ENCODE measurements around the gene CDH24.
A peak's percentile ranks its signal among the peaks of the same experiment; 100 is the strongest.

Gene CDH24

GRCh38 chr14:23099212-23099861, 42.0 kb upstream of the CDH24 start:
- Histone ChIP-seq H3K9me3 (ENCODE audit: control insufficient read depth, low read length) (no peaks in the 10 kb centered on the region), H3K4me1 (ENCODE audit: control insufficient read depth, insufficient read depth, low read length, poor library complexity, severe bottlenecking) (no peaks in the 10 kb centered on the region), H3K4me3 (ENCODE audit: insufficient read depth, low read depth, low read length, poor library complexity, severe bottlenecking) (no peak overlapping the region), H3K36me3 (ENCODE audit: control insufficient read depth, insufficient read depth, low read length) (peaks cover 22% of the 10 kb centered on the region), H3K27ac (ENCODE audit: insufficient read depth, low read length, poor library complexity, severe bottlenecking) (no peak overlapping the region), H3K27me3 (replicated peaks; ENCODE audit: control insufficient read depth, insufficient read depth, low read length, poor library complexity, severe bottlenecking) (no peaks in the 10 kb centered on the region)
- DNase-seq: no peak

- H3K9me3 ChIP-seq (ENCODE audit: control insufficient read depth, low read length): no peaks in the 10 kb centered on the region
- no peak for DNase-seq
- no peak overlapping the region for H3K4me3 ChIP-seq (ENCODE audit: insufficient read depth, low read depth, low read length, poor library complexity, severe bottlenecking)
- H3K27me3 ChIP-seq (replicated peaks; ENCODE audit: control insufficient read depth, insufficient read depth, low read length, poor library complexity, severe bottlenecking): no peaks in the 10 kb centered on the region
- no peak overlapping the region for H3K27ac ChIP-seq (ENCODE audit: insufficient read depth, low read length, poor library complexity, severe bottlenecking)
- peaks cover 14% of the 10 kb centered on the region for H3K4me1 ChIP-seq (ENCODE audit: control insufficient read depth, insufficient read depth, low read length, poor library complexity, severe bottlenecking)
- H3K36me3 ChIP-seq (ENCODE audit: control insufficient read depth, insufficient read depth, low read length): peaks cover 28% of the 10 kb centered on the region
These were observed 40.5 kb upstream of the CDH24 start for GRCh38 chr14:23097786-23098185.

- Histone ChIP-seq H3K27me3 (replicated peaks; ENCODE audit: control insufficient read depth, insufficient read depth, low read length, poor library complexity, severe bottlenecking) (no peaks in the 10 kb centered on the region), H3K9me3 (ENCODE audit: control insufficient read depth, low read length) (no peaks in the 10 kb centered on the region), H3K4me3 (ENCODE audit: insufficient read depth, low read depth, low read length, poor library complexity, severe bottlenecking) (peak within 1 kb of the TSS; percentile 78), H3K4me1 (ENCODE audit: control insufficient read depth, insufficient read depth, low read length, poor library complexity, severe bottlenecking) (peaks cover 18% of the 10 kb centered on the region), H3K36me3 (ENCODE audit: control insufficient read depth, insufficient read depth, low read length) (peaks cover 45% of the 10 kb centered on the region), H3K27ac (ENCODE audit: insufficient read depth, low read length, poor library complexity, severe bottlenecking) (peak within 1 kb of the TSS; percentile 95)
- peak; percentile 95 to 99 (median 99) for DNase-seq
These were observed 38.1 kb upstream of the CDH24 start, which contains the start of gene C14orf119 for GRCh38 chr14:23095196-23096108. C14orf119 (plus strand) TSS chr14:23095505; CDS start chr14:23097659, 2,154 bp downstream.

GRCh38 chr14:23094666-23095195, 37.4 kb upstream of the CDH24 start, which contains the start of gene ACIN1:
ACIN1 (minus strand) TSS chr14:23095136; CDS start chr14:23095112, 24 bp downstream.
- no peaks in the 10 kb centered on the region for H3K27me3 ChIP-seq (replicated peaks; ENCODE audit: control insufficient read depth, insufficient read depth, low read length, poor library complexity, severe bottlenecking)
- peak within 1 kb of the TSS; percentile 78 for H3K4me3 ChIP-seq (ENCODE audit: insufficient read depth, low read depth, low read length, poor library complexity, severe bottlenecking)
- H3K27ac ChIP-seq (ENCODE audit: insufficient read depth, low read length, poor library complexity, severe bottlenecking): peak within 1 kb of the TSS; percentile 95
- H3K36me3 ChIP-seq (ENCODE audit: control insufficient read depth, insufficient read depth, low read length): peaks cover 51% of the 10 kb centered on the region
- peak in 2 of 3 donors; percentile 46 to 64 for DNase-seq
- H3K4me1 ChIP-seq (ENCODE audit: control insufficient read depth, insufficient read depth, low read length, poor library complexity, severe bottlenecking): peaks cover 18% of the 10 kb centered on the region
- no peaks in the 10 kb centered on the region for H3K9me3 ChIP-seq (ENCODE audit: control insufficient read depth, low read length)

- H3K9me3 ChIP-seq (ENCODE audit: control insufficient read depth, low read length): no peaks in the 10 kb centered on the region
- no peak for DNase-seq
- peaks cover 18% of the 10 kb centered on the region for H3K4me1 ChIP-seq (ENCODE audit: control insufficient read depth, insufficient read depth, low read length, poor library complexity, severe bottlenecking)
- H3K36me3 ChIP-seq (ENCODE audit: control insufficient read depth, insufficient read depth, low read length): peaks cover 52% of the 10 kb centered on the region
- H3K27ac ChIP-seq (ENCODE audit: insufficient read depth, low read length, poor library complexity, severe bottlenecking): peak overlapping the region; percentile 95
- H3K4me3 ChIP-seq (ENCODE audit: insufficient read depth, low read depth, low read length, poor library complexity, severe bottlenecking): peak overlapping the region; percentile 71
- H3K27me3 ChIP-seq (replicated peaks; ENCODE audit: control insufficient read depth, insufficient read depth, low read length, poor library complexity, severe bottlenecking): no peaks in the 10 kb centered on the region
These were observed 36.8 kb upstream of the CDH24 start for GRCh38 chr14:23093991-23094665.

- H3K27me3 ChIP-seq (replicated peaks; ENCODE audit: control insufficient read depth, insufficient read depth, low read length, poor library complexity, severe bottlenecking): no peaks in the 10 kb centered on the region
- peak overlapping the region; percentile 71 for H3K4me3 ChIP-seq (ENCODE audit: insufficient read depth, low read depth, low read length, poor library complexity, severe bottlenecking)
- H3K27ac ChIP-seq (ENCODE audit: insufficient read depth, low read length, poor library complexity, severe bottlenecking): no peak overlapping the region
- H3K4me1 ChIP-seq (ENCODE audit: control insufficient read depth, insufficient read depth, low read length, poor library complexity, severe bottlenecking): peaks cover 18% of the 10 kb centered on the region
- DNase-seq: no peak
- H3K36me3 ChIP-seq (ENCODE audit: control insufficient read depth, insufficient read depth, low read length): peaks cover 53% of the 10 kb centered on the region
- no peaks in the 10 kb centered on the region for H3K9me3 ChIP-seq (ENCODE audit: control insufficient read depth, low read length)
These were observed 36.2 kb upstream of the CDH24 start for GRCh38 chr14:23093526-23093925.

- peaks cover 18% of the 10 kb centered on the region for H3K4me1 ChIP-seq (ENCODE audit: control insufficient read depth, insufficient read depth, low read length, poor library complexity, severe bottlenecking)
- H3K36me3 ChIP-seq (ENCODE audit: control insufficient read depth, insufficient read depth, low read length): peaks cover 53% of the 10 kb centered on the region
- no peak overlapping the region for H3K27ac ChIP-seq (ENCODE audit: insufficient read depth, low read length, poor library complexity, severe bottlenecking)
- H3K4me3 ChIP-seq (ENCODE audit: insufficient read depth, low read depth, low read length, poor library complexity, severe bottlenecking): no peak overlapping the region
- DNase-seq: no peak
- no peaks in the 10 kb centered on the region for H3K9me3 ChIP-seq (ENCODE audit: control insufficient read depth, low read length)
- H3K27me3 ChIP-seq (replicated peaks; ENCODE audit: control insufficient read depth, insufficient read depth, low read length, poor library complexity, severe bottlenecking): no peaks in the 10 kb centered on the region
These were observed 35.8 kb upstream of the CDH24 start for GRCh38 chr14:23093104-23093503.

- Histone ChIP-seq H3K4me1 (ENCODE audit: control insufficient read depth, insufficient read depth, low read length, poor library complexity, severe bottlenecking) (peaks cover 18% of the 10 kb centered on the region), H3K27me3 (replicated peaks; ENCODE audit: control insufficient read depth, insufficient read depth, low read length, poor library complexity, severe bottlenecking) (no peaks in the 10 kb centered on the region), H3K36me3 (ENCODE audit: control insufficient read depth, insufficient read depth, low read length) (peaks cover 59% of the 10 kb centered on the region), H3K4me3 (ENCODE audit: insufficient read depth, low read depth, low read length, poor library complexity, severe bottlenecking) (no peak overlapping the region), H3K9me3 (ENCODE audit: control insufficient read depth, low read length) (no peaks in the 10 kb centered on the region), H3K27ac (ENCODE audit: insufficient read depth, low read length, poor library complexity, severe bottlenecking) (no peak overlapping the region)
- DNase-seq: no peak
These were observed 34.2 kb upstream of the CDH24 start for GRCh38 chr14:23091294-23092225.

- Histone ChIP-seq H3K36me3 (ENCODE audit: control insufficient read depth, insufficient read depth, low read length) (peaks cover 70% of the 10 kb centered on the region), H3K27ac (ENCODE audit: insufficient read depth, low read length, poor library complexity, severe bottlenecking) (no peak overlapping the region), H3K4me1 (ENCODE audit: control insufficient read depth, insufficient read depth, low read length, poor library complexity, severe bottlenecking) (peaks cover 18% of the 10 kb centered on the region), H3K27me3 (replicated peaks; ENCODE audit: control insufficient read depth, insufficient read depth, low read length, poor library complexity, severe bottlenecking) (no peaks in the 10 kb centered on the region), H3K9me3 (ENCODE audit: control insufficient read depth, low read length) (no peaks in the 10 kb centered on the region), H3K4me3 (ENCODE audit: insufficient read depth, low read depth, low read length, poor library complexity, severe bottlenecking) (no peak overlapping the region)
- no peak for DNase-seq
These were observed 32.9 kb upstream of the CDH24 start for GRCh38 chr14:23090254-23090636.

All from effector memory CD4-positive, alpha-beta T cell (primary cell).